ENCODE measurements around the gene FRMD4A. TPM values are rescaled to one million over a fixed set of nuclear protein-coding genes. Genes with fewer than 3 reads are reported as not detected.
"Not testable (repeated sequence)": the region's sequence is repeated elsewhere in the genome, so short reads cannot be mapped to it uniquely, and the experiment has no call there.

FRMD4A gene
- total and polyA plus RNA-seq, 2 experiments from 2014 or later: 3.7 to 12.6 TPM

GRCh38 chr10:13957856-13958255 lies 372.9 kb downstream of the FRMD4A start:
- DNase-seq (ENCODE audit: low read depth in 1 of 2, low spot score in 1 of 2): no peak
- TF ChIP-seq CTCF (IDR thresholded peaks at IDR 0.05; ENCODE audit: low read depth, low read length): no peak
- H3K9me3 ChIP-seq (ENCODE audit: low read depth): no peaks in the 10 kb centered on the region
- H3K4me3 ChIP-seq: no peak overlapping the region
- no peak overlapping the region for H3K27ac ChIP-seq
- H3K27me3 ChIP-seq: no peaks in the 10 kb centered on the region
- H3K36me3 ChIP-seq: no peaks in the 10 kb centered on the region
- H3K4me1 ChIP-seq (ENCODE audit: low read depth): peaks cover 6% of the 10 kb centered on the region

DNA sequence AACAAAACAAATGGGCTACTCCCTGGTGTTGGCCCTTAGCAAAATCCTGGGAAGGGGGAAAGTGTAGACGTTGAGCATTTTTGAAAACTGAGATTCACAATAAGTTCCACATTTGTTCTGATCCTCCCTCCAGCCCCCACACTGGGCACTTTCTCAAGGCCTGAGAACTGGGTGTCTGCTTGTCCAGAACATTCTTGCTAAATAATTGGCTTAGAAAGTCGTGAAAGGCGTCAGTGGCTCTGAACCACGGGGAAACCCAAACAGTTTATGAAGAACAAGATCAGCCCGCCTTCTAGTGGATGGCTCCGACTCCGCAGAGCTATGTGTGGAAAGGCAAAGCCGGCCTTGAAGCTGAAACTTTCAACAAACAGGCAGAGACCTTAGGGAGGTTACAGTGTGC lies 373.9 kb downstream of the FRMD4A start:
- Histone ChIP-seq H3K27ac (no peak overlapping the region), H3K27me3 (no peaks in the 10 kb centered on the region), H3K36me3 (no peaks in the 10 kb centered on the region), H3K9me3 (ENCODE audit: low read depth) (no peaks in the 10 kb centered on the region), H3K4me1 (ENCODE audit: low read depth) (peaks cover 6% of the 10 kb centered on the region), H3K4me3 (no peak overlapping the region)
- peak in 1 of 2 donors; percentile 73 for DNase-seq (ENCODE audit: low read depth in 1 of 2, low spot score in 1 of 2)
- peak; percentile 37 for TF ChIP-seq CTCF (IDR thresholded peaks at IDR 0.05; ENCODE audit: low read depth, low read length)

GRCh38 chr10:13955409-13956068 lies 375.2 kb downstream of the FRMD4A start:
- no peaks in the 10 kb centered on the region for H3K9me3 ChIP-seq (ENCODE audit: low read depth)
- no peaks in the 10 kb centered on the region for H3K36me3 ChIP-seq
- TF ChIP-seq CTCF (IDR thresholded peaks at IDR 0.05; ENCODE audit: low read depth, low read length): no peak
- H3K27ac ChIP-seq: no peak overlapping the region
- no peaks in the 10 kb centered on the region for H3K27me3 ChIP-seq
- peaks cover 6% of the 10 kb centered on the region for H3K4me1 ChIP-seq (ENCODE audit: low read depth)
- no peak for DNase-seq (ENCODE audit: low read depth in 1 of 2, low spot score in 1 of 2)
- no peak overlapping the region for H3K4me3 ChIP-seq

GRCh38 chr10:13954195-13954594 lies 376.5 kb downstream of the FRMD4A start:
- not testable (repeated sequence) for DNase-seq (ENCODE audit: low read depth in 1 of 2, low spot score in 1 of 2); H3K36me3 ChIP-seq; H3K27me3 ChIP-seq; H3K4me3 ChIP-seq; H3K9me3 ChIP-seq (ENCODE audit: low read depth); H3K4me1 ChIP-seq (ENCODE audit: low read depth); H3K27ac ChIP-seq

DNA sequence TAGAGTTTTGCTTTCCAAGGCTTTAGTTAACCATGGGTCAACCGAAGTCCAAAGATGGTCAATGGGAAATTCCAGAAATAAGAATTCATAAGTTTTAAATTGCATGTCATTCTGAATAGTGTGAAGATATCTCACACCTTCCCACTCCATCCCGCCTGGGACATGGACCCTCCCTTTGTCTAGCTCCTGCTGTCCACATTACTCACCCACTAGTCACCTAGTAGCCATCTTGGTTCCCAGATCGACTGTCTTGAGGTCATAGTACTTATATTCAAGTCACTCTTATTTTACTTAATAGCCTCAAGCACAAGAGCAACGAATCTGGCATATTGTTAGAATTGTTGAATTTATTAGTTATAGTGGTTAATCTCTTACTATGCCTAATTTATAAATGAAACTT lies 377.4 kb downstream of the FRMD4A start:
- DNase-seq (ENCODE audit: low read depth in 1 of 2, low spot score in 1 of 2): no peak
- H3K27ac ChIP-seq: no peak overlapping the region
- no peak overlapping the region for H3K4me3 ChIP-seq
- no peaks in the 10 kb centered on the region for H3K4me1 ChIP-seq (ENCODE audit: low read depth)
- H3K27me3 ChIP-seq: no peaks in the 10 kb centered on the region
- no peak for TF ChIP-seq CTCF (IDR thresholded peaks at IDR 0.05; ENCODE audit: low read depth, low read length)
- H3K9me3 ChIP-seq (ENCODE audit: low read depth): no peaks in the 10 kb centered on the region
- H3K36me3 ChIP-seq: no peaks in the 10 kb centered on the region

- H3K4me1 ChIP-seq (ENCODE audit: low read depth): no peaks in the 10 kb centered on the region
- no peaks in the 10 kb centered on the region for H3K27me3 ChIP-seq
- H3K36me3 ChIP-seq: no peaks in the 10 kb centered on the region
- no peak overlapping the region for H3K27ac ChIP-seq
- DNase-seq (ENCODE audit: low read depth in 1 of 2, low spot score in 1 of 2): no peak
- TF ChIP-seq CTCF (IDR thresholded peaks at IDR 0.05; ENCODE audit: low read depth, low read length): no peak
- H3K4me3 ChIP-seq: no peak overlapping the region
- no peaks in the 10 kb centered on the region for H3K9me3 ChIP-seq (ENCODE audit: low read depth)
Measured at GRCh38 chr10:13950543-13950939, 380.2 kb downstream of the FRMD4A start.
